Stimulated activated CD4-positive, alpha-beta T cell treated with anti-CD3 and anti-CD28 coated beads, TNF-alpha, amount 100 ng/mL, for 48 hours (primary cell): ENCODE measurements around the gene OPCML.

Source experiments
- DNase-seq, 3 donors: peaks; one replicate each; pipeline ENCODE4 v3.0.0-alpha.2; 2020; ENCODE audit warnings: low read depth in 3 of 3

OPCML gene

DNA sequence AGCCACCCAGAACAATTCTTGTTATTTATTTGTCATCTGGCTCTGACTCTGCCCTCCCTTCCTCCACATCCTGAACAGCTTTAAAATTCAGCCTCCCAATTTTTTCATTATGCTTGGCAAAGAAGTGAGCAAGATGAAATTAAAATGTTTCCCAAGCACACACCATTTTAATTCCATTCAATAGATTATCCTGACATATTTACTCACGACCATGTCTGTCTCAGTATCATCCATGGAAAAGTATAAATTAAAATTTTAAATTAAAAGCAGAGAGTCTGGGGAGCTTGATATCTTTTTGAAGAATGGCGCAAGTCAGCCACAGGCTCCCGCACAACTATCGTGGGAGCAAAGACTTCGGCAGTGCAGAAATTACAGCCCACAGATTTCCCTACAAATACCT is 862.4 kb downstream of the OPCML start:
- no peak for DNase-seq

DNA sequence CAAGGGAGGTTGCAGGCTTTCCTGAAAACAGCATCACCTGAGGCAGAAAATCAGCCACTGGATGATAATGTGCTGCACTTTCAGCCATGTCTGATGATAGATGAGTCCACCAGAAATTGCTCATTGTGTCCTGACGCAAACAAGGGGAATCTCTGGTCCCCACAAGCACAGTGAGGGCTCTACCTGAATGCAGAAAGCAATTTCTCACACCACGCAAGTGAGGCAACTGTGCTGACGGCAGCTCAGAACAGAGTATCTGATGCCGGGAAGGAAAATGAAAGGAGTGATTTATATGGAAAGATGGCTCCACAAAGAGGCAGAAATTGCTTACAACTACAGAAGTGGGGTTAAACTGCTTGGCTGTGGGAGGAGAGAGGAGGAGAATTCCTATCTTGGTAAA is 867.1 kb downstream of the OPCML start:
- no peak for DNase-seq

DNA sequence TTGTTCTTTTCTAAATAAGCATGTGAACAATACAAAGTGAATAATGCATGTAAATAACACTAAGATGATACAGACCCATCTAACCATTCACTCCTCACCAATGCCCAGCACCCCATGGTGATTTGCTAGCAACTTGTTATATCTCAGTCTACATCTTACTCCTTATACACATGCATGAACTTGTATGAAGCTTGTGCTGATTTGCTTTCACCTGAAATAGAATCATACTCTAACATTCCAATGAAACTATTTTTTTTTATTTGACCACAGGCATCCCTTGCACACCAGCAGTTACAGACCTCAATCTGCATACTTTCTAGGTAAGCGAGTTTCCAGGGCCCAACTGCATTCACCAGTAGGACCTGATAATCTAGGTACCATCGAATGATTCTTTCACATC is 873.6 kb downstream of the OPCML start:
- DNase-seq = no peak

DNA sequence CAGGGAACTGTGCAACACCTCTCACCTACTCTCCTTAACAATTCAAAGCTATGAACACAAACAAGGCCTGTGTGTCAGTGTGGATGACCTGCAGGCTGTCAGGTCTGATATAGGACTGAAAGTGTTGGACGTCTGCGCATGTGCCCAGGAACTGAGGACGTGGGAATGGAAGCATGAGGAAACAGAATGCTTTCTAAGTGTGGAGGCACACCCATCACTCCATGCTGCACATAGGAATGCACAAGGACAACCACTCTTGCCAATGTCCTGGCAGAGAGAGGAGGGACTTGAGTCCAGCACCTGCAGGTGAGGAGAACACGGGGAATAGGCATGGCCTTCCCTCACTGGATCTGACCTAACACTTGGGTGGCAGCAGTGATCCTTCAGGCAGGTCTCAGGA is 874.3 kb downstream of the OPCML start:
- no peak for DNase-seq

DNA sequence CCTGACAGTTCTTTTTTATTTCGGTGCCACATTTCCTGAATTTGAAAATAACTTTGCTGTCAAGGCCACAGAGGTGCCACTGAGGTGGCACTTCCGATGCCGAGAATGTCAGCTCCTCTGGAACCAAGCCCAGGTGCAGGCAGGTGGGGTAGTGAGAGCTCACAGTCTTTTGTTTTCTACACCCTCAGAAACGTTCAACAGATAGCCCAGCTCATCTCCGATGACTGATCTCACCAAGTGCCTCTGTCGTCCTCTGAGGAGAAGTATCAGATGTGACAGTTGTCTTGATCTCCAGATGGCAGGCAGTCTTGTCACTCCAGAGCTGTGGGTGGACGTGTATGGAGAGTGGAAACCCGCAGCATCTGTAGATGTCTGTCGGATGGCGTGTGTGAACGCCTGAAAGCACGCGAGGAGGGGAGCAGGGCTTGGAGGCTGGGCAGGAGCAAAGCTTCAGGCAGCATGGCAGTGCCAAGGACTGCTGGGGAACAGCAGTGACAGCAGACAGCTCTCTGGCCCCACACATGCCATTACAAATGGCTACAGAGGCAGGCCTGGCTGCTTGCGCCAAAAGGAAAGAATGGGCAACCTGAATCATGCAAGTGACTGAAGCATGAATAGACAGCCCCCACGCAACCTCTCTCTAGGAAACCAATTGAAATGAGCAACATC is 877.0 kb downstream of the OPCML start:
- DNase-seq = no peak

DNA sequence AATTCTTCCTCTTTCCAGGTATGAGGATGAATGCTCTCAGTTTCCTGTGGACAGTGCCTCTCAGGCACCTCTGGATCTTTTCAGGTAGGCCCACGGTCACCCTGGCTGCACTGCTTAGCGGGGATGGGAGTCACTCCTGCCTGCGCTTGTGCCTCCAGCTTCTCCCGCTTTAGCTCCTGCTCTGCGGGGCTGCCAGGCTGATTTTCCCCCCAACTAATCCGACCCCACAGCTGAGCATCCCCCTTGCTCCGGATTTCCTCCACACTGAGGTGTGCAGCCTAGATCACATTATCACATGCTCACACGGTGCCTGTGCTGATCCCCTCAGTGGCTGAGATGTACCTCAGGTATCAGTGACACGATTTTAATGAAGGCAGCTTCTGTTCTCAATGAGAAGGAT is 879.1 kb downstream of the OPCML start:
- DNase-seq = no peak

DNA sequence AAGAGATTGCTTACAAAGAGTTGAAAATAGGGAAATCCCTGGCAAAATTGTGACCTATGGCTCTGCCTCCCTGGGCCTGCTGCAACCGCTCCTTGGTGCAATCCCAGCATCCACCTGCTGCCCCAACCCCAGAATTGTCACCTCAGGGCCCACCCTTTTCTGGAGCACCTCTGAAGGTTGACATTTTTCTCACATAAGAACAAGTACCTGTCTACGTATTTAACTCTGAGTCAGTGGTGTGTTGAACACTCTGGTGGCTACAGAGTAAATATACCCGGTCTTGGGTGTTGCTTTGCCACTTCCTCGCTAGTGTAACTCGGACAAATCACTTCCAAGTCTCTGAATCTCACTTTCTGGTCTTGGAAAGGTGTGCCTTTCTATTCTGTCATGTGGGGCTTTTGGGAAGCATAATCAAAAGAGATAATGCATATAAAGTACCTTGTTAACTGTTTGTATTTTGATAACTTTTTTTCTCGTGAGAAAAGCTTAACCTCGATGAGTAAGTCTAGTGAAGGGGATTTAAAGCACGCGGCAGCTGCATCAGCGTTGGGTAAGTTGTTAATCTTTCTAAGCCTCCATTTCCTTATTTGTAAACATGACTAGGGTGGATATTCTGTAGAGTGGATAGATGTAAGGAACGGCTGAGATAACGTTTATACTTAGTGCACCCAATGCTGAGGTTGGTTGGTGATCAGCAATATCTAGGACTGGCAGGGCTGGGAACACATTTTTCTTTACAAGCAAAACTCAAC is 881.2 kb downstream of the OPCML start:
- DNase-seq = no peak

DNA sequence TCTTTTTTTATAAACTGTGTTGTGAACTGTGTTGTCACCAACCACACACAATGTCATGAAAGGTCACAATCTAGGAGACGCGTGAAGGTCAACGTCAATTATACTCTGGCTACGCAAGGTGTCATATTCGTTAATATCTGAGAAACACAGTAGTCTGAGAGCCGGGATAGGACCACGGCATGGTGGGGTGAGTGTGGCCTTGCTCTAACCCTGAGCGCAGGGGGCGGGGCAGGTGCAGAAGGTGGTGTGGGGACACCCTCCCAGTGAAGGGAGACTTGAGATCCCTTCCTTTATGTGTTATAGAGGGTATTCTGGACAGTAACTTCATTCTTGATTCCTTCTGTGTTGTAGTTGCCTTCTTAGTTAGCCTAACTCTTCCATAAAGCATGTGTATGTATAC is 883.0 kb downstream of the OPCML start:
- no peak for DNase-seq

DNA sequence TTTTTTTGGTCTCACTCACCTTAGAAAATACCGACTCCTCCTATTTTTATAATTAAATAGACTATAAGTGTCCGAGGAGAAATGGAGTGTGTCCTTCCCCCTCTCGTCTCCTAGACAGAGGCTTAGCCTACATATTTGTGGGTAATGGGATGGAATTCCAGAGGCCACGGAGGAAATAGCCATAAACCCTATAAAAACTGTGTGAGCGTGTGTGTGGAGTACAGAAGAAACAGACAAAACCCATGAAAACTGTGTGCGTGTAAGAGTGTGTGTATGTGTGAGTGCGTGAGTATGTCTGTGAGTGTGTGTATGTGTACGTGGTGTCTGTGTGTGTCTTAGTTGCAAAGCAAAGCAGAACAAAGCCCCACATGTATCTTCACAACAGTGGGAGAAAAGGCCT is 883.5 kb downstream of the OPCML start:
- DNase-seq = no peak

DNA sequence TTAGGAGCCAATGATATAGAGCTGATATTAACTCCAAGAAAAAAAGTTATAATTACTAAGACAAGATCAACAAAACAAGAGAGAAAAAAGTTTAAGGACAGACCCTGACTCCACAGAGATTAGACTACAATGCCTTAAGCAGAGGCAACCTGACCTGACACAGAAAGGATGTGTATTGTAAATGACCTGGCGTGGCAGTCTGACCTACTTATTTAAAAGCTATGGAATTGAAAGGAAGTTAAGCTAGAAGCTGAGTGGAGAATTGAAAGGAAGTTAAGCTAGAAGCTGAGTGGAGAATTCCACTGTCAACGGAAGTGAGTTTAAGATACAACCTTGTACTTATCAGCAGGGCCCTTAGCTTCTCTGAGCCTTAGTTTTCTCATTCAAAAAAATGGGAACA is 885.4 kb downstream of the OPCML start:
- no peak for DNase-seq

DNA sequence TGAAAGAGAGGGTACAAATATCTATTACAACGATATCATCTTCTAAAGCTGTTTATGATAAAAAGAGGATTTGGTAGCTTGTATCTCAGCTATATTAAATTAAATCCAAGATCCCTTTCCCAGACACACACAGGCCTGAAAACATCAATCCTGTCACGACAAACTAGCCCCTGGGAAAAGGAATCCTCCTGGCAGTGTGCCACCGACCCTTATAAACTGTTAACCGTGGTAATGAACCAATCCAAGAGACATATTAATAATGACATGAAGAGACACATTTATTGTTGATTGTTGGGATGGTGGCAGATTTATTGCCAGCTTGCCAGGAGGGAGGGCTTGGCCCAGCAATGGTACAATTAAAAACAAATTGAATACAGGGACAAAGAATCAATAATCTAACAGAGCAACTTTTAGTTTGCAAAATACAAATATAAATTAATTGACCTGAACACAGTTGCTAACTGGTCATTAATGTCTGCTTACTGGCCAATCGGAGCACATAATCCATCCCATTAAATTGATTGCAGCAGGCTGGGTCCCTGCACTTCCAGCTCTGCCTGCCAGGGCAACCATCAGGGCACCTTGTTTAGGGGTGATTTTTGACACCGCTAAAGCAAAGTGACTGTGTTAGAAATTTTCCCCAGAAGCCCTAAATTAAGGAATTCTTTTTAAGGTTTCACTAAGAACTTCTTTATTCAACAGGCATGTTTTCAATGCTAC is 887.6 kb downstream of the OPCML start:
- no peak for DNase-seq

DNA sequence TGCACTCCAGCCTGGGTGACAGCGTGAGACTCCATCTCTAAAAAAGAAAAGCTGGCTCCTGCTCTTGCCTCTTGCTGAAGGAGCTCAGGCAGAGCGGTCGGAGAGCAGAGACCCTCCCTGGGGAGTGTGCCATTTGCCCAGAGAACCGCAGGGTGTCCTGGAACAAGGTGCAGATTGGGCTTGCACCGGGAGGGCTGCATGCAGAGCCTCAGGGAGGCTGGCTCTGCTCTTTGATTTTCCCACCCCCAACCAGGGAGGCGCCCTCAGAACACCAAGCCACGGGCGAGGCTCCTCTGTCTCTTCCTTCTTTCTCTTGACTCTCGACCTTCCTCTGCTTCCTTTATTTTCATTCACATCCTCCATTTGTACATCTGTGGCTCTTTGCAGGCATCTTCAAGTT is 889.1 kb downstream of the OPCML start:
- no peak for DNase-seq

DNA sequence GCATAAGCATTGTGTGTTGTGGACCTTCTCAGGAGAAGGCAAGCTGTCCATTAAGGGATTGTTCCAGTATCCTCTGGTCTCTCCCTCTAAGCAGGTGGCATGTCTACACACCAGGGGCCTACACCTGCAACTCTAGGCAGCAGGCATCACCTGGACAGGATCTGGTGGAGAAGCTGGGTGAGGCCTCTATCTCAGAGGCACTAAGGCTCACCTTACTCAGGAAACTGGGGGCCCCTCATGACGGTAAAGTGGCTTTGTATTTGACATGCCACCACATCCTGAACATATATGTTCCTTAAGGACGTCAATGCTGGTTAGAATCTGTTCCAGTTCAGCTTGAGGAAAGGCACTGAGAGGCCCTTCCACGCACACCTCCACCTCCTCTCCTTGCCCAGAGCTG is 891.3 kb downstream of the OPCML start:
- no peak for DNase-seq

DNA sequence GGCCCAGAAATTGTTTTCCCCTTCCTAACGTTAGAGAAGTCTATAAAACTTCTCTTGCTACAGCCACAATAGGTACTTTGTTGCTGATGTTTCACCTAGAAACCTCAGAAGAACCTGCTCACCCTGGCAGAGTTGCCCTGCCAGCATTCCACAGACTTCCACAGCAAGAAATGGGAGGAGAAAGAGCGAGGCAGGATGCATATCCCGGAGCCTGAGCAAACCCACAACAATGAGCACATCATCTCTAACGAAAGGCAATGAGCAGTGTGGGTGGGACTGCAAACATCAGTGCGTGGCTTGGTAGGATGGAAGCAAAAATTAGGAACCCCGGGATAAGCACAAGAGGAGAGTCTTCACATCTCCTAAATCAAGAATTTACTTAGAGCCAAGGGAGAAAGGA is 892.3 kb downstream of the OPCML start:
- DNase-seq = no peak

DNA sequence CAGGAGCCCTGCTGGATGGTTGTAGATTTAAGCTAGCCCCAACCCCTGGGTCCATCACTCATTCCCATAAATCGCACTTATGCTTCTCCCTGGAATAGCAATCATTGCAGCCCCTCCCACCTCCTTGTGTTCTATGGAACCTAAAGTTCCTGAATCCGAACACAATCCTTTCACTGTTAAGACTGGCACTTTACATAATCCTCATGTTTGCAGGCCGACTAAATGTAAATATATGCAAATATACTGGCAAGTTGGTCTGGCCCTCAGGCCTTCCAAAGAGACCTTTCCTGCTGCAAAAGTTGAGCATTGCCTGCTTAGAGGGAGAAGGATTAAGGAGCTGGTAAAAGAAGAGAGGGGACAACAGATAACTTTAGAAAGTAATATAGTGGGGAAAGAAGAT is 892.9 kb downstream of the OPCML start:
- DNase-seq = no peak

DNA sequence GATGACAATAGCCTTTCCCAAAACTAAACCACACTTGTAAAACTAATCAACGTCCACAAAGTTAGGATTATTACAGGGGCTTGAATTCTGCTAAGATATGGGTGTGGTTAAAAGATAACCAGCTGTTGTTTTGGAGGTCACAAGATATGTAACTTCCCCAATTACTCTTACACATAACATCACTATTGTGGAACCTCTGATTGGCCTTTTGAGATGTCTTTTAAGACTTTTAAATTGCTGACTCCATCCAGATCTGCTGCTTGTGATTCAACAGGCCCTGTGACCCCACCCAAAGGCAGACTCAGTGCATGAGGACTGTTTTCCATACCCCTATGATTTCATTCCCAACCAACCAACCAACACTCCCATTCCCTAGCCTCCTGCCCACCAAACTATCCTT is 893.9 kb downstream of the OPCML start:
- no peak for DNase-seq

DNA sequence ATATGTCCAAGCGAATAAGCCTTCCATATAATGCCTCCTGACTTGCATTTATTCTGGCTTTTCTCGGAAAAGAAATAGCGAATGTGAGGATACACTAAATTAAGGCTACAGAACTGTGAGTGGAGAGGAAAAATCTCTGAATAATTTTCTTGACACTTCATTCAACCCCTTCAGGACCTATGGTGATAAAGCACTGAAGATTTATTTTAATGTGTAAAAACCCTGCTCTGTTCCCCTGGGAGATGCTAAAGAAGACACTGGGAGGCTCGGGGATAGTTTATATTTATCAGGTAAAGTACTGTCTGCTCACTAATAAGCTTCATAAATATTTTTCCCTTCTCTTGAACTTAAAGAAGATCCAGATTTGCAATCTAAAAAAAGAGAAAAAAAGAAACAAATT is 895.8 kb downstream of the OPCML start:
- DNase-seq = no peak

DNA sequence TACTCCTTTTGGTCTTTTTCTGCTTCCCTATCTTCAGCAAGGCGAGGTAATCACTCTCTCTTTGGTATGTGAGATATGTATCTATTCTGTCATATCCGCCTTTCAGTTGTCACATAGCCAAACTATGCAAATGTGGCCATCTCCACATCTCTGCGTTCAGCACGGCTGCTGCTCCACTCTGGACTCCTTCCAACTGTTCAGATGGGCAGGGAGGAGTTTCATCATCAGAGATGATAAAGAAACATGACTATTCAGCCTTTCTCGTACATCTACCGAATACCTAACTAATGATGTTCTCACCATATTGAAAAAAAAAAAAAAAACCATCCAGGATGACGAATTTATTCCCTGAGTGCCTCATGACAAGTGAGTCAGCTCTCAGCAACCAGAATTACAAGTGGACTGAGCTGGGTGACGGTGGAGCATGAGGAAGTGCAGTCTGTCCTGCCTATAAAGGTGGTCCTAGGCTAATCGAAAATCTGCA is 899.6 kb downstream of the OPCML start:
- DNase-seq = no peak

DNA sequence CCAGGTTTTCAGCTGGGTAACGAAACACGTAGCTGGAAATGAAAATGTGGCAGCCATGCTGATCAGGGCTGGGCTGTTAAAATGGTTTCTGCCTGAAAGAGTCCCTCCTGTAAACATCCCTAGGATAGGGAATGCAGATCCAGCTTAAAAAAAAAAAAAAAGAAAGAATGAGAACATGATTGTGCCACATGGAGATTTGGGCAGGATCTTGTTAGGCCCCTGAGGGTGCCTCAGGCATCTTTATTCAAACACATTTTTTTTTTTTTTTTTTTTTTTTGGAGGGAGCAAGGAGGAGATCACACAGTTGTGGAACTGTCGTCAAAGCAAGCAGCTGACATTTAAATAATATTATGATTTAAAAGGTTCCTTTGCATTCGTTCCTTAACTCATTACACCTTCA is 900.3 kb downstream of the OPCML start:
- no peak for DNase-seq

DNA sequence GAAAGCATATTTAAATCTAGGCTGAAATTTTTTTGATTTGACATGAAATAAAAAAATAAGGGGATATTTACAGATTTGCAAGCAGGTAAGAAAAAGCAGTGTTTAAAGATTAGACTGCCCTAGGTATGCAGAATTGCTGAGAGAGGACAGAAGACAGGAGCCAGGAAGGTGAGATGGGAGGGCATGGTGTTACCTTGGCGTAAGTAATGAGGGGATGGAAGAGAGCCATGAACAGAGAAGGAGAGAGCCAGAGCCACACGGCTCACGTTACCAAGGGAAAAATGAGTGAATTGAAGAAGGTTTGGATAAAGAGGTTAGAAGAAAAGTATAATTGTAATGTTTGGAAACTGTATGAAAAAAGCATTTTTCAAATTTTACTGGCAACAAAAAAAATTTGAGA is 904.3 kb downstream of the OPCML start:
- DNase-seq = no peak

DNA sequence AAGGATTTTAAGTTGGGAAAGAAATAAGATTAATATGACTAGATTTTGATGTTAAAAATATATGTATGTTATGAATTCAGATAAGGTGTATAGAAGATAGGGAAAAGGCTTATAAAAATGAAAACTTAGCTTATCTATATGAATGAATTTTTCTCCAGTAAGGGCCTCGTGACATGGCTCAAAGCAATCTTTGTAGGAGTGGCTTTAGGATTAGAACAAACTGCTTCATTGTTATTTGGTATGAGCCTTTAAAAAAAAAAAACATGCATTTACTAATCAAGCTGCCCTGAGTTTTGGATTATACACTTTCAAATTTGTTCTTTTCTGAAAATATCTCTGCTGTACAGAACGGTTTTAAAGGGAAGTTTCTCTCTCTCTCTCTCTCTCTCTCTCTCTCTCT is 905.9 kb downstream of the OPCML start:
- DNase-seq = no peak

DNA sequence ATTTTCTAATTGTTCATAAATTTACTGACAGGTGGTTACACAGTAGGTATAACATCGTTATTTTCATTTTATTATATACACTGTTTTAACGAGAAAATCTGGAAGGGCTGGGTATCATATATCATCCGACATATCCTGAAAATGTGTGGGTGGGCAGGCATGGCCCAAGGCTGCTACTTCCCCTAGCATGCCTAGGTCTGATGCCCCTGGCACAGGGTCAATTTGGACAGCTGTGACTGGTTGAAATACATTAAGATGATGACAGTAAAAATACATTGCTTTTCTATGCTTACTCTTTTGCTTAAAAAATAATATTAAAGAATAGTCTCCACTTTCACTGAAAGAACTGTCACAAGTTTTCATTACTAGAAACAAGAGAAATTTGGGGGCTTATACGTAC is 908.8 kb downstream of the OPCML start:
- no peak for DNase-seq

DNA sequence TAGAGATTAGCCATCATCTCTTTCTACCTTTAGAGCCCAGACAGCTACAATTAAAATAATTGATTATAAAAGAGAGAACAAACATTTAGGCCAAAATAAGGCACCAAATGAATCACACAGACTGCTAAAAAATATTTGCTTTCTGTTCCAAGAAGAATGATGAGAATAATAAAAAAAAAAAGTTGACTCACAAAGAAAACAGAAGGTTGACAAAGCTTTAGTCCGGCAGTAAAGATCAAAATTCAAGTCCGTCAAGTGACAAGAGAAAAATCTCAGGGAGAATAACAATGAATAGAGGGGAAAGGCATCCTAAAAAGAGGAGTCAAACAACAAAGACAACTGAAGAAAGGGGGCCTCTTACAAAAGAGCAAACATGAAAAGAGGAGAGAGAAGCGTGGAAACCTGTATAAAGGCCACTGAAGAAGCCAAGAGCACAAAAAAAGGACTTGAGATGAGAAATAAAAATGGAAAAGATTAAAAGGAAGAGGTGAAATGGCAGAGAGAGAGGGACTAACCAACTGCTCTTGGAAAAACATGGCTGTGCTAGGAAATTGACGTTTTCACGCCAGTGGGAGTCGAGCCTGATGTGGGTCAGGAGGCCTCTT is 910.2 kb downstream of the OPCML start:
- DNase-seq = no peak
